Pancreas (tissue), 10 donors: ENCODE measurements around the gene MAN2A1. TPM values are rescaled to one million over a fixed set of nuclear protein-coding genes. Genes with fewer than 3 reads are reported as not detected.

Source experiments
- ATAC-seq, 4 donors: fragments of 200-7000 bp; cut with Tn5 transposase; one replicate each; pipeline versions ENCODE4 v1.8.0 to v1.9.1; 2020; ENCODE audit warnings: mild to moderate bottlenecking in 4 of 4, moderate library complexity in 4 of 4
- DNase-seq, 6 donors: peaks; one replicate each; pipeline ENCODE4 v3.0.0-alpha.2; 2020
- FAIRE-seq: peaks from 2 replicates; lab custom pipeline; 2012; peaks lifted over from hg19 to GRCh38; lab: Jason Lieb, UNC
- H3K27ac ChIP-seq, 4 donors: fragments of 200-600 bp; sonication (generic); 1 replicate in 3 of 4; 2 replicates in 1 of 4; pipeline versions ENCODE4 v1.5.0 to v1.8.0; 2020
- H3K27me3 ChIP-seq, 4 donors: fragments of 200-600 bp; one replicate each; pipeline ENCODE4 v1.8.0; 2021
- H3K36me3 ChIP-seq, 3 donors: fragments of 200-600 bp; sonication (generic) in 1 of 3; one replicate each; pipeline versions ENCODE4 v1.5.0 to v1.8.0; 2020 to 2021
- H3K4me1 ChIP-seq, 3 donors: fragments of 200-600 bp; one replicate each; pipeline ENCODE4 v1.8.0; 2021
- H3K4me3 ChIP-seq, 4 donors: fragments of 200-600 bp; sonication (generic) in 2 of 4; one replicate each; pipeline versions ENCODE4 v1.5.0 to v1.8.0; 2020 to 2021
- H3K9me3 ChIP-seq, 4 donors: fragments of 200-600 bp; one replicate each; pipeline ENCODE4 v1.8.0; 2021
- WGBS, 2 donors: extraction: QIAGEN DNeasy Blood & Tissue Kit; methylation state at CpG; one replicate each; pipeline ENCODE4 v1.1.7; 2013; 5-methylcytosine and 5-hydroxymethylcytosine counted together
- intact Hi-C, 3 donors: fragments of 100-400 bp; cut with DNase I; formaldehyde crosslinking; loops; one replicate each; pipeline versions ENCODE4 v1.11.1 to v1.14.2; 2022
- polyA plus RNA-seq, 2 donors: library from polyadenylated mRNA; stranded (reverse); fragments of 200-250 nt; gene quantifications; one replicate each; pipeline ENCODE4 v1.2.3, GENCODE V29; 2013
- total RNA-seq, 6 donors: library from RNA; stranded (reverse); fragmentation: NEBNext Ultra II Directional in 4 of 6; extraction: Animal tissue kit (Norgen Biotek cat#: 25700) in 4 of 6; gene quantifications; one replicate each; pipeline versions ENCODE4 v1.2.1 to v1.2.4, GENCODE V29; 2021 to 2023
- TF ChIP-seq, protein P1 (sequence below), 4 donors: fragments of 200-600 bp; sonication (generic) in 3 of 4; IDR thresholded peaks; one replicate each; pipeline versions ENCODE4 v1.5.0 to v1.8.0; 2021; ENCODE audit warnings: antibody characterized with exemption in 4 of 4
- donor health status: healthy with polysubstance abuse.
- donor health status: DM: no; HTN: no; CAD: no; lungs with moderate emphysema.
- donor health status: DM: no; HTN: no; CAD: no.
- donor health status: control.
- donor health status: control.
- donor health status: Bipolar disorder and iron deficiency.
- donor health status: DM: yes; HTN: yes; CAD: no.
- donor health status: DM: no; HTN: no; CAD: no.
- donor health status: DM: no; HTN: no; CAD: no.
- donor health status: DM: yes; HTN: yes; CAD: no.

The MAN2A1 gene
- total and polyA plus RNA-seq, 8 donors = 8.5 to 49.4 (median 36.6) TPM

DNA sequence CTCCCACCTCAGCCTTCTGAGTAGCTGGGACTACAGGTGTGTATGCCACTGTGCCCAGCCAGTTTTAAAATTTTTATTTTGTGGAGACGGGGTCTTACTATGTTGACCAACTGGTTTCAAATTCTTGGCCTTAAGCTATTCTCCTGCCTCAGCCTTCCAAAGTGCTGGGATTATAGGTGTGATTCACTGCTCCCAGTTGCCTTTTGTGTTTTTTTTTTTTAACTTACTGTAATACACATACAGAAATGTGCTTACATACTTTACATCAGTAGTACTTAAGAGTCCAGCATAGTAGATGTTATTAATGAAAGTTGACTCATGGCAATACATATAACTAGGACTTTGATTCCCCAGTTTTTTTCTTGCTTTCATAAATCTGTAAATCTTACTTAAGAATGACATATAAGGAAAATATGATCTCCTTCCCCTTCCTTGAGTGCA is 4.7 kb downstream of the MAN2A1 start:
- intact Hi-C loops = no loop called here
- TF ChIP-seq, protein P1, sequence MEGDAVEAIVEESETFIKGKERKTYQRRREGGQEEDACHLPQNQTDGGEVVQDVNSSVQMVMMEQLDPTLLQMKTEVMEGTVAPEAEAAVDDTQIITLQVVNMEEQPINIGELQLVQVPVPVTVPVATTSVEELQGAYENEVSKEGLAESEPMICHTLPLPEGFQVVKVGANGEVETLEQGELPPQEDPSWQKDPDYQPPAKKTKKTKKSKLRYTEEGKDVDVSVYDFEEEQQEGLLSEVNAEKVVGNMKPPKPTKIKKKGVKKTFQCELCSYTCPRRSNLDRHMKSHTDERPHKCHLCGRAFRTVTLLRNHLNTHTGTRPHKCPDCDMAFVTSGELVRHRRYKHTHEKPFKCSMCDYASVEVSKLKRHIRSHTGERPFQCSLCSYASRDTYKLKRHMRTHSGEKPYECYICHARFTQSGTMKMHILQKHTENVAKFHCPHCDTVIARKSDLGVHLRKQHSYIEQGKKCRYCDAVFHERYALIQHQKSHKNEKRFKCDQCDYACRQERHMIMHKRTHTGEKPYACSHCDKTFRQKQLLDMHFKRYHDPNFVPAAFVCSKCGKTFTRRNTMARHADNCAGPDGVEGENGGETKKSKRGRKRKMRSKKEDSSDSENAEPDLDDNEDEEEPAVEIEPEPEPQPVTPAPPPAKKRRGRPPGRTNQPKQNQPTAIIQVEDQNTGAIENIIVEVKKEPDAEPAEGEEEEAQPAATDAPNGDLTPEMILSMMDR (IDR thresholded peaks at IDR 0.05) = no peak
- no peak for ATAC-seq
- Histone ChIP-seq H3K9me3 (no peaks in the 10 kb centered on the region), H3K4me3 (no peak overlapping the region), H3K4me1 (peaks cover 10 to 47% (median 34%) of the 10 kb centered on the region in 3 donors), H3K36me3 (no peaks in the 10 kb centered on the region), H3K27me3 (no peaks in the 10 kb centered on the region), H3K27ac (no peak overlapping the region)
- WGBS, 2 donors = 32 to 69% methylated on average over 1 of the region's 1 CpG
- FAIRE-seq = no peak
- no peak for DNase-seq

DNA sequence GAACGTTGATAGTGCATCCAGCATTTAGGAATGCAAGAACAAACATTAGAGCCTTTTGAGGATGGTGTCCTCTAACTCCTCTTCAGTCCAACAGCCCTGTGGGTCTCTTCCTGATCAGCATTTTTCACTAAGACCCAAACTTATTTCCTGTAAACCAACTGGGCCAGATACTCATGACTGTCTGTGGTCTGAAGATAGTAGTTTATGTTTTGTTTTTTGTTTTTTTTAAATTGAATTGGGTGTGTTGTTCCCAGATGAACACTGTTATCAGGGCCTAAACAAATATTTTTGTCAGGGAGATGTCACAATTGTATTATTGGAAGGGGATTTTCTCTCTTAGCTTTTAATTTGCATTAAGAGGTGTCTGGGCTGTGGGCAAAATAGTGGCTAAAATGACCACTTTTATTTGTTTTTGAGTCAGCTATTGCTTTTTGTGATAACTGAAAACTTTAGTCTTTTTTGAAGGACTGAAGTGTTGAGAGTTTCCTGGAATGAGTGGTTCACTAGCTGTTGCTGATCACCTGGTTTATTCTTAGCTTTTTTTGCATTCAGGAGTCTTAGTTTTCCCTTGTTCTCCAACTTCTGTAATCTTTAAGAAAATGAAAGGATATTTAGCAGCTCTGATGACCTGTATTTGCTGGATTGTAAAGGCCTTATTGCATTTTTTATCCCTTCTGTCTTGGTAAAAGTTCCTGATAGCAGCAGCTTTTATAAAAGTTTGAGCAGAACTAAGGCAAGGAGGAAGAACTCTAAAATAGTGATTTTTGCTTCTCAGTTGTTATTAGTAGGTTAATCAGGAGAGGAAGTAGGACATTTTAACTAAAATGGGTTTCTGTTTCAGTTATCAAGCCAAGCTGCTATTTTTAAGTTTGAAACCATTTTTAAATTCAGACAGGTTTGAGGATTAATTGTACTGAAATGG is 5.5 kb downstream of the MAN2A1 start:
- no peaks in the 10 kb centered on the region for H3K9me3 ChIP-seq

DNA sequence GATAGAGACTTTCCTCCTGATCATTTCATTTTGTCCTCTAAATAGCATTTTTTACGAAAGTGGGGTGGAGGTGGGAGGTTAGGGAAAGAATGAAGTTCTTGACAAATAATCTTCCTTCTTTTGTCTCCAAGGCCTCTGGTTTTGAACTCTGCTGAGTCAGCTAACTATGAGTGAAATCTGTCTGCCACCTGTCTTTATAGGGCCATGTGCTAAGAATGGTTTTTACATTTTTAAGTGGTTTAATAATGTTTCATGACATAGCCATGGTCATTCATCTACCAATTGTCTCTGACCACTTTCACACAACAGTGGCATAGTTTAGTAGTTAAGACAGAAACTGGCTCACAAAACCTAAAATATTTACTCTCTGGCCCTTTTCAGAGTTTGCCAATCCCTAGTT is 7.6 kb downstream of the MAN2A1 start:
- H3K27me3 ChIP-seq = no peaks in the 10 kb centered on the region
- WGBS, 2 donors = 67 to 75% methylated on average over 1 of the region's 1 CpG
- intact Hi-C loops = no loop called here
- no peaks in the 10 kb centered on the region for H3K36me3 ChIP-seq
- H3K4me1 ChIP-seq = peaks cover 10 to 60% (median 24%) of the 10 kb centered on the region in 3 donors
- H3K9me3 ChIP-seq = no peaks in the 10 kb centered on the region
- H3K27ac ChIP-seq = no peak overlapping the region
- ATAC-seq = no peak
- H3K4me3 ChIP-seq = no peak overlapping the region
- TF ChIP-seq, protein P1 (IDR thresholded peaks at IDR 0.05) = no peak
- no peak for FAIRE-seq
- no peak for DNase-seq

More for the DNA sequence above, 5.5 kb downstream of the MAN2A1 start:
- ATAC-seq = no peak
- FAIRE-seq = no peak
- H3K4me3 ChIP-seq = no peak overlapping the region
- peaks cover 10 to 47% (median 34%) of the 10 kb centered on the region in 3 donors for H3K4me1 ChIP-seq
- TF ChIP-seq, protein P1 (IDR thresholded peaks at IDR 0.05) = no peak
- H3K36me3 ChIP-seq = no peaks in the 10 kb centered on the region
- no peaks in the 10 kb centered on the region for H3K27me3 ChIP-seq
- WGBS, 2 donors = 67 to 84% methylated on average over 1 of the region's 1 CpG
- no peak for DNase-seq
- peak overlapping the region in 2 of 4 donors; percentile 7 to 38 for H3K27ac ChIP-seq
- intact Hi-C loops = no loop called here

DNA sequence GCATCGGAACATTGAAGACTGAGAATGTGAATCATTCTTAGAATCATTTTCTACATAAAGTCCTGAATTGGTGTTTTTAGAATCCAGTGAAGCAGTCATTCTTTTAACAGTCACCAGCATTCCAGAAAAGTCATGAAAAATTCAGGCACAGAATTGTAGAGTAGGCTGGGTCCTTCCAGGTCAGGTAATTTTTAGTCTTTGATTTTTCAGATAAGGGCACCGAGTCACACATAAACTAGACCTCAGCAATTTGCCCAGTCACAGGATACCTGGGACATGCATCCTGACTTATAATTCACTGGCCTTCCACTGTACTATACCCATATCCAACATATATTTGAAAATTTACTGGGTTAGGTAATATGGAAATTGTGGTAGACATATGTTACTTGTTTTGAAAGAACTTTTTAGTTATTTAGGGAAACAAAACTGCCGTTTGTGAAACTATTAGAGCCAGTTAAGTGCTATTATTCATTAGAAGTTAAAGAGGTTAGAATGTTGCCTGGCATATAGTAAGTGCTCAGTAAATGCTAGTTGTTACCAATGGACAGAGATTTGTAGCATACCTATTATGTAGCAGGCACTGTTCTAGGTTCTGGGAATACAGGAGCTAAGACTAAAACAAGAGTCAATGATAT is 10.9 kb downstream of the MAN2A1 start:
- Histone ChIP-seq H3K4me3 (no peak overlapping the region), H3K27ac (no peak overlapping the region), H3K9me3 (no peaks in the 10 kb centered on the region), H3K36me3 (no peaks in the 10 kb centered on the region), H3K27me3 (no peaks in the 10 kb centered on the region), H3K4me1 (peaks cover 0 to 32% (median 21%) of the 10 kb centered on the region in 3 donors)
- ATAC-seq (no peak), FAIRE-seq (no peak), DNase-seq (no peak)
- intact Hi-C loops = no loop called here
- TF ChIP-seq, protein P1 (IDR thresholded peaks at IDR 0.05) = no peak
- 72 to 74% methylated on average over 3 of the region's 3 CpGs for WGBS, 2 donors
